Natural killer cell (primary cell): ENCODE measurements around the gene MYO15B. TPM values are rescaled to one million over a fixed set of nuclear protein-coding genes. Genes with fewer than 3 reads are reported as not detected.

Experiments
- ATAC-seq, 3 donors: fragments of 150-1000 bp in 2 of 3; fragments of 200-7000 bp in 1 of 3; cut with Tn5 transposase; 1 replicate in 1 of 3; 2 replicates in 2 of 3; pipeline ENCODE4 v1.10.0; 2021; ENCODE audit warnings: mild to moderate bottlenecking in 2 of 3, moderate library complexity in 2 of 3
- DNase-seq, 2 donors: peaks; one replicate each; pipeline versions ENCODE4 v3.0.0 to v3.0.0-alpha.2; 2013 to 2021; ENCODE audit warnings: mixed read lengths in 1 of 2
- H3K27ac ChIP-seq: one replicate; pipeline ENCODE4 v1.5.1; 2013; ENCODE audit warnings: mild to moderate bottlenecking, low read length
- H3K27me3 ChIP-seq: one replicate; pipeline ENCODE4 v1.6.1; 2013; ENCODE audit warnings: low read length; ENCODE audit not compliant: control insufficient read depth, insufficient read depth
- H3K36me3 ChIP-seq: one replicate; pipeline ENCODE4 v1.6.1; 2013; ENCODE audit warnings: low read length; ENCODE audit not compliant: control insufficient read depth, insufficient read depth
- H3K4me1 ChIP-seq: one replicate; pipeline ENCODE4 v1.6.1; 2013; ENCODE audit warnings: low read length; ENCODE audit not compliant: control insufficient read depth, insufficient read depth
- H3K4me3 ChIP-seq: one replicate; pipeline ENCODE4 v1.5.1; 2013; ENCODE audit warnings: low read length
- H3K9me3 ChIP-seq: one replicate; pipeline ENCODE4 v1.6.1; 2013; ENCODE audit warnings: low read length; ENCODE audit not compliant: control insufficient read depth, insufficient read depth
- H3K27ac Mint-ChIP-seq, 2 donors: one replicate each; pipeline ENCODE4 v1.8.0; 2022; ENCODE audit warnings: mild to moderate bottlenecking in 2 of 2, mixed read lengths in 2 of 2, moderate library complexity in 1 of 2
- H3K27me3 Mint-ChIP-seq, 2 donors: one replicate each; pipeline ENCODE4 v1.8.0; 2022; ENCODE audit warnings: low read depth in 2 of 2, mixed read lengths in 2 of 2
- H3K36me3 Mint-ChIP-seq: one replicate; pipeline ENCODE4 v1.8.0; 2022; ENCODE audit warnings: mixed read lengths
- H3K4me1 Mint-ChIP-seq, 2 donors: one replicate each; pipeline ENCODE4 v1.8.0; 2022; ENCODE audit warnings: mixed read lengths in 2 of 2
- H3K4me3 Mint-ChIP-seq: one replicate; pipeline ENCODE4 v1.8.0; 2022; ENCODE audit warnings: mild to moderate bottlenecking, moderate library complexity, mixed read lengths
- H3K9me3 Mint-ChIP-seq, 2 donors: one replicate each; pipeline ENCODE4 v1.8.0; 2022; ENCODE audit warnings: mixed read lengths in 2 of 2
- CTCF ChIP-seq: fragments of 200-600 bp; IDR thresholded peaks from one replicate; pipeline ENCODE4 v1.8.0; 2022; ENCODE audit warnings: antibody characterized with exemption
- WGBS: methylation state at CpG from one replicate; pipeline ENCODE4 v1.1.7; 2013; ENCODE audit warnings: missing lambda C conversion rate; ENCODE audit not compliant: insufficient coverage; 5-methylcytosine and 5-hydroxymethylcytosine counted together
- intact Hi-C: fragments of 100-400 bp; cut with micrococcal nuclease; formaldehyde crosslinking; loops from one replicate; pipeline ENCODE4 v1.14.2; 2022
- total RNA-seq, 4 donors: library from RNA; stranded (reverse); fragments of 120-200 nt in 1 of 4; gene quantifications; one replicate each; pipeline versions ENCODE4 v1.2.3 to v1.2.4, GENCODE V29; 2013 to 2022

The MYO15B gene
- total RNA-seq, 3 donors from 2014 or later (not counting 1 experiment from before 2014, with no cell fraction given): 336 to 372 (median 339) TPM

- ATAC-seq (no peak), DNase-seq (no peak)
- no peak for TF ChIP-seq CTCF
- intact Hi-C loops: no loop called here
- Mint-ChIP-seq H3K4me1 (peaks cover 4 to 5% of the 10 kb centered on the region in 2 donors), H3K27ac (peak overlapping the region in 1 of 2 donors; percentile 12), H3K27me3 (no peaks in the 10 kb centered on the region), H3K36me3 (no peaks in the 10 kb centered on the region), H3K9me3 (no peaks in the 10 kb centered on the region), H3K4me3 (no peak overlapping the region)
- 89% methylated on average over 2 of the region's 2 CpGs for WGBS
- Histone ChIP-seq H3K27ac (no peak overlapping the region), H3K9me3 (no peaks in the 10 kb centered on the region), H3K4me1 (no peaks in the 10 kb centered on the region), H3K36me3 (peaks cover 28% of the 10 kb centered on the region), H3K27me3 (no peaks in the 10 kb centered on the region), H3K4me3 (no peak overlapping the region)
These were observed 66.6 kb downstream of the MYO15B start for GRCh38 chr17:75654176-75654575.

GRCh38 chr17:75658237-75658636 is 70.6 kb downstream of the MYO15B start:
- Histone ChIP-seq H3K9me3 (no peaks in the 10 kb centered on the region), H3K4me1 (no peaks in the 10 kb centered on the region), H3K27ac (no peak overlapping the region), H3K36me3 (peaks cover 41% of the 10 kb centered on the region), H3K27me3 (no peaks in the 10 kb centered on the region), H3K4me3 (no peak overlapping the region)
- Mint-ChIP-seq H3K4me3 (no peak overlapping the region), H3K9me3 (no peaks in the 10 kb centered on the region), H3K27me3 (no peaks in the 10 kb centered on the region), H3K4me1 (no peaks in the 10 kb centered on the region), H3K27ac (no peak overlapping the region), H3K36me3 (no peaks in the 10 kb centered on the region)
- ATAC-seq (no peak), DNase-seq (no peak)
- no peak for TF ChIP-seq CTCF
- WGBS: 92% methylated on average over 5 of the region's 5 CpGs
- intact Hi-C loops: no loop called here

- Histone ChIP-seq H3K9me3 (no peaks in the 10 kb centered on the region), H3K27me3 (no peaks in the 10 kb centered on the region), H3K27ac (no peak overlapping the region), H3K36me3 (peaks cover 41% of the 10 kb centered on the region), H3K4me1 (peaks cover 6% of the 10 kb centered on the region), H3K4me3 (no peak overlapping the region)
- WGBS: 98% methylated on average over 4 of the region's 4 CpGs
- H3K36me3 Mint-ChIP-seq: no peaks in the 10 kb centered on the region
- intact Hi-C loops: no loop called here
- no peak overlapping the region for H3K27ac Mint-ChIP-seq
- TF ChIP-seq CTCF: no peak
- no peaks in the 10 kb centered on the region for H3K9me3 Mint-ChIP-seq
- ATAC-seq (no peak), DNase-seq (no peak)
- no peaks in the 10 kb centered on the region for H3K27me3 Mint-ChIP-seq
- H3K4me3 Mint-ChIP-seq: no peak overlapping the region
- H3K4me1 Mint-ChIP-seq: no peaks in the 10 kb centered on the region
These were observed 73.9 kb downstream of the MYO15B start for GRCh38 chr17:75661531-75661930.

- H3K9me3 ChIP-seq: no peaks in the 10 kb centered on the region
- 97% methylated on average over 7 of the region's 9 CpGs for WGBS
- Mint-ChIP-seq H3K4me1 (no peaks in the 10 kb centered on the region), H3K27me3 (no peaks in the 10 kb centered on the region), H3K4me3 (no peak overlapping the region), H3K36me3 (no peaks in the 10 kb centered on the region), H3K9me3 (no peaks in the 10 kb centered on the region), H3K27ac (no peak overlapping the region)
- no peaks in the 10 kb centered on the region for H3K27me3 ChIP-seq
- ATAC-seq (no peak), DNase-seq (no peak)
- peaks cover 10% of the 10 kb centered on the region for H3K4me1 ChIP-seq
- H3K4me3 ChIP-seq: no peak overlapping the region
- H3K27ac ChIP-seq: no peak overlapping the region
- no peak for TF ChIP-seq CTCF
- intact Hi-C loops: no loop called here
- H3K36me3 ChIP-seq: peaks cover 35% of the 10 kb centered on the region
These were observed 74.9 kb downstream of the MYO15B start for GRCh38 chr17:75662511-75662910.
